COLO829 (cell line): ENCODE results near the gene TMPRSS12.
"Not testable (repeated sequence)": the region's sequence is repeated elsewhere in the genome, so short reads cannot be mapped to it uniquely, and the experiment has no call there.

Experiments used
- DNase-seq: peaks from one replicate; pipeline ENCODE4 v3.0.0; 2012; ENCODE audit warnings: low spot score

TMPRSS12 gene, protein sequence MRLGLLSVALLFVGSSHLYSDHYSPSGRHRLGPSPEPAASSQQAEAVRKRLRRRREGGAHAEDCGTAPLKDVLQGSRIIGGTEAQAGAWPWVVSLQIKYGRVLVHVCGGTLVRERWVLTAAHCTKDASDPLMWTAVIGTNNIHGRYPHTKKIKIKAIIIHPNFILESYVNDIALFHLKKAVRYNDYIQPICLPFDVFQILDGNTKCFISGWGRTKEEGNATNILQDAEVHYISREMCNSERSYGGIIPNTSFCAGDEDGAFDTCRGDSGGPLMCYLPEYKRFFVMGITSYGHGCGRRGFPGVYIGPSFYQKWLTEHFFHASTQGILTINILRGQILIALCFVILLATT

GRCh38 chr12:50842637-50843493 is at the start of gene TMPRSS12:
TSS of gene TMPRSS12 (plus strand) at chr12:50842926. CDS start at chr12:50842965, 39 bp downstream.
- no peak for DNase-seq

DNA sequence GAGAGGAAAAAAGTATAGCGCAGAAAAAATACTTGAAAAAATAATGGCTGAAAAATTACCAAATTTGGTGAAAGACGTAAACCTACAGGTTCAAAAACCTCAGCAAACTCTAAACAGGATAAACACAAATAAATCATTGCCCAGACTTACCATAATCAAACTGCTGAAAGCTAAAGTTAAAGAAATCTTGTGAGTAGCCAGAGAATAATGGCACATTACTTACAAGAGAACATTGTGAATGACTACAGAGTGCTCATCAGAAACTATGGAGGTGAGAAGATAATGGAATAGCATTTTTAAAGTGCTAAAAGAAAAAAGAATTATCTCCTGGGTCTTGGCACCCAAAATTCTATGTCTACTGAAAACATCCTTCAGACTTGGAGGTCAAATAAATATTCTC is 42.8 kb upstream of the TMPRSS12 start:
- DNase-seq, result peak; percentile 6

- no peak for DNase-seq
Measured at GRCh38 chr12:50803230-50803875, 39.4 kb upstream of the TMPRSS12 start.

DNA sequence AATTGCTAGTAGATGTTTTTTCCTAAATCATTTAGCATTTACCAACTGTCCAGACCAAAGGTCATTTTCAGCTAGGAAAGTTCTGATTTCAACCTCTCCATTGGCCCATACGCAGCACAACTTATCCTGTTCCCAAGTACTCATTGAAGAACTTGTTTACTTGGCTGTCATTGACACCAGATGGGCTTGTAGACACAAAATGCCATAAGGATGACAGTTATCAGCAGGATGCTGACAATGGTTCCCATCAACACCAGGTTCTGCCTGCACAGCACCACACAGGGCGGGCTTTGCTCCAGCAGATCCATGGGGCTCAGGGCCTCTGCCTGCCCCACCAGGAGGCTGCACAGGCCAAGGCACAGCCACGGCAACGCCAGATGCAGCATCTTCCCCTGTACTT is 36.5 kb upstream of the TMPRSS12 start:
- no peak for DNase-seq

DNA sequence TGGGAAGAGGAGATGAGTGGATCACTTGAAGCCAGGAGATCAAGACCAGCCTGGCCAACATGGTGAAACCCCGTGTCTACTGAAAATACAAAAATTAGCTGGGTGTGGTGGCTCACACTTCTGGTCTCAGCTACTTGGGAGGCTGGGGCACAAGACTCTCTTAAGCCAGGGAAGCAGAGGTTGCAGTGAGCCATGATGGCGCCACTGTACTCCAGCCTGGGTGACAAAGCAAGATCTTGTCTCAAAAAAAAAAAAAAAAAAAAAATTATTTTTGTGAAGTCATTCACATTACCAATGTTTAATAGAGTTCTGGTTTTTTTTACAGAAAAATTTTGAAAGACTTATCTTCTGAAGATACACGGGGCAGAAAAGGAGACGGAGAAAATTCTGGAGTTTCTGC is 33.6 kb upstream of the TMPRSS12 start:
- DNase-seq, result not testable (repeated sequence)

- not testable (repeated sequence) for DNase-seq
Measured at GRCh38 chr12:50814921-50815320, 27.8 kb upstream of the TMPRSS12 start.

- DNase-seq, result no peak
Measured at GRCh38 chr12:50820177-50820576, 22.5 kb upstream of the TMPRSS12 start.

GRCh38 chr12:50822082-50822481 is 20.6 kb upstream of the TMPRSS12 start:
- no peak for DNase-seq

DNA sequence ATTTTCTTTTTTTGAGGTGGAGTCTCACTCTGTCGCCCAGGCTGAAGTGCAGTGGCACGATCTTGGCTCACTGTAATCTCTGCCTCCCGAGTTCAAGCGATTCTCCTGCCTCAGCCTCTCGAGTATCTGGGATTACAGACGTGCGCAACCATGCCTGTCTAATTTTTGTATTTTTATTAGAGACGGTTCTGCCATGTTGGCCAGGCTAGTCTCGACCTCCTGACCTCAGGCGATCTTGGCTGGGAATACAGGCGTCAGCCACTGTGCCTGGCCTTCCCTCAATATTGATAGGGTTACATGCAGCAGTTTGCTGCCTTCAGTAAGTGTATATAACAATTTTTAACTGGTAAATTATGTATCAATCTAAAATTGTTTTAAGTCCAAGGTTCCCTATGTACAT is 19.0 kb upstream of the TMPRSS12 start:
- DNase-seq, result not testable (repeated sequence)

DNA sequence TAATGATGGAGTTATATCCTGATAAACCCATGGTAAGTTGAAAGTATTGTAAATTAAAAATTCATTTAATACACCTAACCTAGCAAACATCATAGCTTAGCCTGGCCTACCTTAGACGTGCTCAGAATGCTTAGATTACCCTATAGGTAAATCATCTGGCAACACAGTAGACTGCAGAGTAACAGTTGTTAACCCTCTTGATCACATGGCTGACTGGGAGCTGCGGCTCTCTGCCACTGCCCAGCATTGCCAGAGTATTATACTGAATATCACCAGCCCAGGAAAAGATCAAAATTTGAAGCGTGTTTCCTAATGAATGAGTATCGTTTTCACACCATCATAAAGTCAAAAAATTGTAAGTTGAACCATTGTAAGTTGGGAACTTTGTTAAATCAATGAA is 17.8 kb upstream of the TMPRSS12 start:
- DNase-seq, result no peak

- peak; percentile 26 for DNase-seq
Measured at GRCh38 chr12:50825372-50825838, 17.3 kb upstream of the TMPRSS12 start.

DNA sequence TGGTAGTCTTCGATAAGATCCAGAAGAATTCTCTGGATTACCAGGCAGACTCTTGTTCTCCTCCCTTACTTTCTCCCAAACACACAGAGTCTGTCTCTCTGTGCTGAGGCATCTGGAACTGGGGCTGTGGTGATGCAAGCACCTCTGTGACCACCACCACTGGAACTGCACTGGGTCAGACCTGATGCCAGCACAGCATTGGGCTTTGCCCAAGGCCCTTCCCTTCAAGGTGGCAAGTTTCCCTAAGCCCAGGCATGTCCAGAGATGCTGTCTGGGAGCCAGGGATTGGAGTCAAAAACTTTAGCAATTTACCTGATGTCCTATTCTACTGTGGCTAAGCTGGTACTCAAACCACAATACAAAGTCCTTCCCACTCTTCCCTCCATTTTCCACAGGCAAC is 14.6 kb upstream of the TMPRSS12 start:
- DNase-seq, result no peak

- no peak for DNase-seq
Measured at GRCh38 chr12:50828886-50829285, 13.8 kb upstream of the TMPRSS12 start.

- DNase-seq, result not testable (repeated sequence)
Measured at GRCh38 chr12:50833801-50834200, 8.9 kb upstream of the TMPRSS12 start.

DNA sequence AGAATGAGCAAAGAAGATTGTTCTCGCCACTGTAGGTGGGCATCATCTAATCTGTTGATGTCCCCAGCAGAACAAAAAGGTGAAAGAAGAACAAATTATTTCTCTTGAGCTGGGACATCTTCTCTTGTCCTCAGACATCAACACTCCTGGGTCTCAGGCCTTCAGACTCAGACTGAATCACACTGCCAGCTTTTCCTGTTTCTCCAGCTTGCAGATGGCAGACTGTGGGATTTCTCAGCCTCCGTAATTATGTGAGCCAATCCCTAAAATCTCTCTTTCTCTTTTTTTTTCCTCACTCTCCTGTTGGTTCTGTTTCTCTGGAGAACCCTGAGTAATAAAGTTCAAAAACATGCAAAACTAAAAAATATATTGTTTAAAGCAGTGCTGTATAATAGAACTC is 3.7 kb upstream of the TMPRSS12 start:
- DNase-seq, result no peak

DNA sequence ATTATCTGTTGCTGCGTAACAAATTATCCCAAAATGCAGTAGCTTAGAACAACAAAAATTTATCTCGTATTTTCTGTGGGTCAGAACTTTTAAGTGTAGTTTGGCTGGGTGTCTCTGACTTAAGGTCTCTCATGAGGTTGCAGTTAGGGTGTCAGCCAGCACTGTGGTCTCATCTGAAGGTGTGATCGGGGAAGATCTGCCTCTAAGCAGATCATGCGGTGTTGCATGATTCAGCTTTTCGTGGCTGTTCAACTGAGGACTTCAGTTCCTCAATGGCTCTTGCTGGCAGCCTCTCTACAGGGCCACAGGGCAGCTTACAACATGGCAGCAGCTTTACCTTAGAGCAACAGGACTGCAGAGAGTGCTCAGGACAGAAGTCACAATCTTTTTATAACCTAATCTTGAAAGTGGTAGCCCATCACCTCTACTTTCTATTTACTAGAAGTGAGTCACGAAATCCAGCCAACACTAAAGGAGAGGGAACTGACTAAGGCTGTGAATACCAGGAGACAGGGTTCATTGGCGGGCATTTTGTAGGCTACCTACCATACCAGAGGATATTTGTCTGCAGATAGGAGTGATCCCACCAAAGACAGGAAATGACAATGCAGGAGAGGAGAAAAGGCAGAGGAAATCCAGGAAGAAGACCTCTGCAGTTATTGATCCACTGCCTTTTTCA is 1.8 kb upstream of the TMPRSS12 start:
- DNase-seq, result no peak

DNA sequence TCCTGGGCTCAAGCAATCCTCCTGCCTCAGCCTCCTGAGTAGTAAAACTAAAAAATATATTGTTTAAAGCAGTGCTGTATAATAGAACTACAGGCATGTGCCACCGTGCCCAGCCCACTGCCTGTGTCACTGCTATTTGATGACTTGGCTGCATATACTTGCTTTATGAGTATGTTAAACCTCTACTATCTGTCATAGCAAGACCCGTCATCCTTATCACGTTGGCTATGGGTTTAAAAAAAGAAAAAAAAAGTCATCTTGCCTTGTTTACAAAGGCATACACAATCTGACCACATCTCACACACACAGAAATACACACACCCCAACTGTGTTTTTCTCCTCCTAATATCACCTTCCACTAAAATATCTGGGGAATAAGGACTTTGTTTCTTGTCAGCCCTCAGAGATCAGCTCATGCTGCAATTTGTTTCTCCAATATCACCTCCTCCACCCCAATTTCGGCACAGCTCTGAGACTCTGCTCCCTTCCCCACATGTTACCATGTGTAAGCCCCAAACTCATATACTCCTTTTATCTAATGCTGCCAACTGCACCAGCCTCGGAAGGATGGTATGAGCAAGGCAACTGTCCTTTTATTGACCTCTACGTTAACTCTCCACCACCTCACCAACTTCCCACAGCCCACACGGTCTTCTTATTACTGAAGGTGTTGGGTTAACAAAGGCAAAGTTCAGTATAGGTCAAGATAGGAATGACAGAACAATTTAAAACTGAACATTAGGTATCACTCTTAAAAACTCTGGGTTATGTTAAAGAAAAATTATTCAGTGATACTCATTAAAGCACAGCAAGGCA is 802 bp upstream of the TMPRSS12 start:
- DNase-seq, result no peak

GRCh38 chr12:50845021-50845647 is 2.4 kb downstream of the TMPRSS12 start:
- no peak for DNase-seq

- DNase-seq, result no peak
Measured at GRCh38 chr12:50848963-50849362, 6.2 kb downstream of the TMPRSS12 start.

- not testable (repeated sequence) for DNase-seq
Measured at GRCh38 chr12:50855218-50855617, 12.5 kb downstream of the TMPRSS12 start.

GRCh38 chr12:50855679-50856078 is 13.0 kb downstream of the TMPRSS12 start:
- not testable (repeated sequence) for DNase-seq
